Stimulated activated naive CD8-positive, alpha-beta T cell treated with anti-CD3 and anti-CD28 coated beads, Interleukin-15, amount 100 ng/mL, for 72 hours (primary cell): ENCODE results near the gene CGB2.
A peak's percentile ranks its signal among the peaks of the same experiment; 100 is the strongest.
"Not testable (repeated sequence)": the region's sequence is repeated elsewhere in the genome, so short reads cannot be mapped to it uniquely, and the experiment has no call there.

Source experiments
- ATAC-seq: fragments of 150-1000 bp; cut with Tn5 transposase; 2 replicates; pipeline ENCODE4 v1.10.0; 2021; ENCODE audit warnings: mild to moderate bottlenecking, moderate library complexity
- DNase-seq, 2 donors: peaks; one replicate each; pipeline ENCODE4 v3.0.0; 2021 to 2022
- H3K27ac Mint-ChIP-seq, 2 donors: one replicate each; pipeline ENCODE4 v1.8.0; 2022; ENCODE audit warnings: mild to moderate bottlenecking in 2 of 2, mixed read lengths in 2 of 2, moderate library complexity in 2 of 2
- H3K27me3 Mint-ChIP-seq: one replicate; pipeline ENCODE4 v1.8.0; 2022; ENCODE audit warnings: mixed read lengths
- H3K4me1 Mint-ChIP-seq: one replicate; pipeline ENCODE4 v1.8.0; 2022; ENCODE audit warnings: mild to moderate bottlenecking, mixed read lengths
- H3K4me3 Mint-ChIP-seq, 2 donors: one replicate each; pipeline ENCODE4 v1.8.0; 2022; ENCODE audit warnings: mild to moderate bottlenecking in 2 of 2, mixed read lengths in 2 of 2, moderate library complexity in 1 of 2
- H3K9me3 Mint-ChIP-seq, 2 donors: one replicate each; pipeline ENCODE4 v1.8.0; 2022; ENCODE audit warnings: mixed read lengths in 2 of 2

The CGB2 gene

GRCh38 chr19:48999481-49000325 lies 32.0 kb upstream of the CGB2 start:
- Mint-ChIP-seq H3K27ac (no peak overlapping the region), H3K27me3 (no peaks in the 10 kb centered on the region), H3K4me1 (peaks cover 44% of the 10 kb centered on the region), H3K4me3 (no peak overlapping the region), H3K9me3 (no peaks in the 10 kb centered on the region)
- DNase-seq (peak; percentile 52 to 65), ATAC-seq (peak; percentile 87)

DNA sequence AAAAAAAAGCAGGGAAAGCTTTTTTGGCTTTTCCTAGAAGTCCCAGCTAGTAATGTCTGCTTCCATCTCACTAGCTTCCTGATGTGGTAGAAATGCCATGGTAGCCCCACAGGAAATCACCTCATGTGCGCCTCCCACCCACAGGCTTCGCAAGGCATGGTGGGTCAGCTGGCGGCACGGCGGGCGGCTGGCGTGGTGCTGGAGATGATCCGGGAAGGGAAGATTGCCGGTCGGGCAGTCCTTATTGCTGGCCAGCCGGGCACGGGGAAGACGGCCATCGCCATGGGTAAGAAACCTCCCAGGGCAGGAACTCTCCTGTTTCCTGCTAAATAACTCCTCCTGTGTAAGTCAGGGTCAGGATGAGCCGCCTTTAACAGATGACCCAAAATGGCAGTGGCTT lies 27.6 kb upstream of the CGB2 start:
- Mint-ChIP-seq H3K4me1 (peaks cover 7% of the 10 kb centered on the region), H3K9me3 (no peaks in the 10 kb centered on the region), H3K4me3 (no peak overlapping the region), H3K27ac (no peak overlapping the region), H3K27me3 (no peaks in the 10 kb centered on the region)
- ATAC-seq (no peak), DNase-seq (no peak)

DNA sequence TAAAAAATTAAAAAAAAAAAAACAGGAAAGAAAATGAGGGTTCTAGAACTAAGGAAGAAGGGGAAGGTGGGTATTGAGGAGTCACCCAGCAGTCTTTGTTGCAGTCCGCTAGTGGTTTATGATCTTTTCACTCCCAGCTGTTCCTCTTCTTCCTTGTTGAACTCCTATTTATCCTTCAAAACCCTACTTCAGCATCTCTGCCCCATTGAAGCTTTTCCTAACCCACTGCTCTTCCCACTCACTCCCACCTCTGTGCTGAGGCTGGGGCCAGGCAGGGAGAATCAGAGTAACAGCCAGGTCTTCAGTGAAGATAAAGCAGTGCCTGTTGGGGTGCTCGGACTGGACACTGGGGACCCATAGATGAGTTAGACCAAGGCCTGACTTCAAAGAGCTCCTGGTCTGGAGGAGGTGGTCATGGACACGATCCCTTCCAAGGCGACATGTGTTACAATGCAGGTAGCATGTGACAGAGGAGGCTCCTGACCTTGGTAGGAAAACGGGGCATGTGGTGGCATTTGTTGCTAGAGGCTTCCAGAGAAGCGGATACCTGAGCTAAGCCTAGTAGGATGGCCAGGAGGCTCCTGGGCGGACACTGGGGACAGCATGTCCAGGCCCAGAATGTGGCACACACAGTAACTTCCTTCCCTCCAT lies 26.6 kb upstream of the CGB2 start:
- ATAC-seq (no peak), DNase-seq (no peak)
- Mint-ChIP-seq H3K27ac (no peak overlapping the region), H3K4me1 (no peaks in the 10 kb centered on the region), H3K9me3 (no peaks in the 10 kb centered on the region), H3K4me3 (no peak overlapping the region), H3K27me3 (no peaks in the 10 kb centered on the region)

GRCh38 chr19:49006905-49007304 lies 24.8 kb upstream of the CGB2 start:
- DNase-seq = no peak
- H3K4me1 Mint-ChIP-seq = no peaks in the 10 kb centered on the region
- no peak overlapping the region for H3K27ac Mint-ChIP-seq

DNA sequence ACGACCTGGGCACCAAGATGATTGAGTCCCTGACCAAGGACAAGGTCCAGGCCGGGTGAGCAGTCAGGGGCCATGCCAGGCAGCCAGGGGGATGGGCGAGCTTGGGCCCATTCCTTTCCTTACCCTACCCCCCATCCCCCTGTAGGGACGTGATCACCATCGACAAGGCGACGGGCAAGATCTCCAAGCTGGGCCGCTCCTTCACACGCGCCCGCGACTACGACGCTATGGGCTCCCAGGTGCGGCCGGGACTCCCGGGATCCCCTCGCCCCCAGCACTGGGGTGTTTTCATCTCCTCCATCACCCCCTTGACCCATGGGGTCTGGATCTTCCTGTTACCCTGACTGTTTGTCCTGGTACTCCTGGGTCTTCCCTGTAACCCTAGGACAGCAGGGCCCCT lies 21.9 kb upstream of the CGB2 start:
- Mint-ChIP-seq H3K4me1 (no peaks in the 10 kb centered on the region), H3K9me3 (no peaks in the 10 kb centered on the region), H3K27ac (no peak overlapping the region), H3K4me3 (no peak overlapping the region), H3K27me3 (no peaks in the 10 kb centered on the region)
- DNase-seq (no peak), ATAC-seq (no peak)

More at GRCh38 chr19:49006905-49007304, 24.8 kb upstream of the CGB2 start:
- ATAC-seq = no peak
- H3K27me3 Mint-ChIP-seq = no peaks in the 10 kb centered on the region
- H3K9me3 Mint-ChIP-seq = no peaks in the 10 kb centered on the region
- H3K4me3 Mint-ChIP-seq = no peak overlapping the region

GRCh38 chr19:49010453-49010852 lies 21.2 kb upstream of the CGB2 start:
- H3K27ac Mint-ChIP-seq = no peak overlapping the region
- DNase-seq (no peak), ATAC-seq (no peak)
- H3K4me1 Mint-ChIP-seq = no peaks in the 10 kb centered on the region
- no peaks in the 10 kb centered on the region for H3K27me3 Mint-ChIP-seq
- H3K4me3 Mint-ChIP-seq = no peak overlapping the region
- no peaks in the 10 kb centered on the region for H3K9me3 Mint-ChIP-seq

GRCh38 chr19:49011194-49011593 lies 20.5 kb upstream of the CGB2 start:
- Mint-ChIP-seq H3K27ac (no peak overlapping the region), H3K4me1 (no peaks in the 10 kb centered on the region), H3K4me3 (no peak overlapping the region), H3K9me3 (no peaks in the 10 kb centered on the region), H3K27me3 (no peaks in the 10 kb centered on the region)
- no peak for DNase-seq
- ATAC-seq = no peak

- H3K4me1 Mint-ChIP-seq = peaks cover 12% of the 10 kb centered on the region
- H3K27me3 Mint-ChIP-seq = peaks cover 6% of the 10 kb centered on the region
- H3K27ac Mint-ChIP-seq = no peak overlapping the region
- ATAC-seq (no peak), DNase-seq (no peak)
- no peaks in the 10 kb centered on the region for H3K9me3 Mint-ChIP-seq
- H3K4me3 Mint-ChIP-seq = no peak overlapping the region
Measured at GRCh38 chr19:49014123-49014869, 17.4 kb upstream of the CGB2 start.

- no peak for ATAC-seq
- DNase-seq = no peak
- Mint-ChIP-seq H3K4me3 (no peak overlapping the region), H3K9me3 (no peaks in the 10 kb centered on the region), H3K27ac (no peak overlapping the region), H3K27me3 (peaks cover 12% of the 10 kb centered on the region), H3K4me1 (peaks cover 17% of the 10 kb centered on the region)
Measured at GRCh38 chr19:49014870-49015255, 16.8 kb upstream of the CGB2 start.

DNA sequence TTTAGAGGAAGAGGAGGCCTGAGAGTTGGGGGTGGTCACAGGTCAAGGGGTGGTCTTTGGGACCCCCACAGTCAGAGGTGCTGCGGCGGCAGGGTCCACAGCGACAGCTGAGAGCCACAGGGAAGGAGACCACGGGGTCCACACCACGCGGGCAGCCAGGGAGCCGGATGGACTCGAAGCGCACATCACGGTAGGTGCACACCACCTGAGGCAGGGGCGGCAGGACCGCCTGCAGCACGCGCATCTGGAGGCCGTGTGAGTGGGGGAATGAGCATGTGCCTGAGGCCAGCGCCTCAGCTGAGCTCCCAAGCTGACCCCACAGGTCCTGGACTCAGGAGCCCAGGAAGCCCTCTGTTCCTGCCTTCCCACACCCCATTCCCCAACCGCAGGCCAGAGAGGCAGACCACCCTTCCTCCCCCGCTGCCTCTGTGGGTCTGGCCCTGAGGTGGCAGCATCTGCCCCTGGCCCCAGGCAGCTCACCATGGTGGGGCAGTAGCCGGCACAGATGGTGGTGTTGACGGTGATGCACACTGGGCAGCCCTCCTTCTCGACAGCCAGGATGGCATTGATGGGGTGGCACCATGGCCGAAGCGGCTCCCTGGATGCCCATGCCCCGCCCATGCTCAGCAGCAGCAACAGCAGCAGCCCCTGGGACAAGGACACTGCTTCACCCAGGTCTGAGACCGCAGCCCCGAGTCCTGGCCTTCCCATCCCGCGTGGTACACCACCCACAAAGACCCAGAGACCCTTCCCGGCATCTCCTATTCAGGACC lies 15.4 kb upstream of the CGB2 start:
- ATAC-seq (no peak), DNase-seq (no peak)
- Mint-ChIP-seq H3K4me1 (peaks cover 28% of the 10 kb centered on the region), H3K4me3 (no peak overlapping the region), H3K27me3 (peaks cover 19% of the 10 kb centered on the region), H3K27ac (no peak overlapping the region), H3K9me3 (no peaks in the 10 kb centered on the region)

GRCh38 chr19:49017041-49017665 lies 14.5 kb upstream of the CGB2 start, which contains the start of gene LHB:
Gene LHB (minus strand): TSS chr19:49017091. CDS start chr19:49017081, 10 bp downstream.
- DNase-seq (no peak), ATAC-seq (no peak)
- peaks cover 33% of the 10 kb centered on the region for H3K4me1 Mint-ChIP-seq
- H3K27ac Mint-ChIP-seq = peak within 1 kb of the TSS in 1 of 2 donors; percentile 29
- no peaks in the 10 kb centered on the region for H3K9me3 Mint-ChIP-seq
- peak within 1 kb of the TSS; percentile 79 to 84 for H3K4me3 Mint-ChIP-seq
- peaks cover 19% of the 10 kb centered on the region for H3K27me3 Mint-ChIP-seq

GRCh38 chr19:49017666-49018351 lies 13.9 kb upstream of the CGB2 start:
- H3K4me3 Mint-ChIP-seq = peak overlapping the region; percentile 79 to 84
- no peaks in the 10 kb centered on the region for H3K9me3 Mint-ChIP-seq
- DNase-seq = peak; percentile 65 to 72
- peak; percentile 83 for ATAC-seq
- H3K4me1 Mint-ChIP-seq = peaks cover 33% of the 10 kb centered on the region
- peaks cover 19% of the 10 kb centered on the region for H3K27me3 Mint-ChIP-seq
- peak overlapping the region in 1 of 2 donors; percentile 29 for H3K27ac Mint-ChIP-seq

DNA sequence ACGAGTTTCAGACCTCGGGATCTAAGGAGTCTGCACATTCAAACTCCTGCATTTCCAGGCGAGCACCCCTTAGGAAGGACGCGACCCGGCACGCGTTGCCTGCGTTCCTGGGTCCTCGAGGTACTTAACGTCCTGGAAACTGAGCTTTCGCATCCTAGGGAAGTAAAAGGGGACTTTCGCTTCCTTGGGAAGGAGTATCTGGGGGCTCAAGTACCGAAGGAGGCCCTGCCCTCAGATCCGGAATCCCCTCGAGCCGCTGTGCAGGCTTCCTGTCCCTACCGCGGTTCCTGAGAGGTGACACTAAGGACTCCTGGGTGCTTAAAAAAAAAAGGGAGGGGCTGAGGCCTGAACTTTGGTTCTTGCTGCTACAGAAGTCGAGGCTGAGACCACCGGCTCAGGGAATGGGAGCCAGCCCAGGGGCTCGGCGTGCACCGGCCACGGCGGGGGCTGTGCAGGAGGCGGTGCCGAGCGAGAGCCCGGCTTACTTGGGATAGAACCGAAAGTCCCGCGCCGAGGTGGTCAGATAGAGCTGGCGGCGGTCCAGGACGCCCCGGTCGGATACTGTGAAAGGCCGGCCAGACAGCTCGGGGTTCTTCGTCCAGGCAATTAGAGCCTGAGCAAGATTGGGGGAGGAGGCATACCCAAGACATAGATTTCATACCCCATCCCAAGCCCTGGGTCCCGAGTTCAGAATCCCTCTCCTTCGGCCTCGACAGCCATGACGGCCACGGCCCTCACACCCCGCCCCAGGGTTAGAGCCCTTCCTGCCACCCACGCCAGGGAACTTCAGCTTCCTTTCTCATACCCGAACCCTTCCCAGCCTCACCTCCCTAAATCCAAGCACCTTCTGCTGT lies 13.1 kb upstream of the CGB2 start:
- Mint-ChIP-seq H3K27me3 (peaks cover 19% of the 10 kb centered on the region), H3K4me3 (peak overlapping the region; percentile 79 to 84), H3K4me1 (peaks cover 33% of the 10 kb centered on the region)
- not testable (repeated sequence) for ATAC-seq, H3K9me3 Mint-ChIP-seq, H3K27ac Mint-ChIP-seq, DNase-seq
